ENCODE data around the gene TOMM7.
"Not testable (repeated sequence)": the region's sequence is repeated elsewhere in the genome, so short reads cannot be mapped to it uniquely, and the experiment has no call there.

TOMM7 gene

DNA sequence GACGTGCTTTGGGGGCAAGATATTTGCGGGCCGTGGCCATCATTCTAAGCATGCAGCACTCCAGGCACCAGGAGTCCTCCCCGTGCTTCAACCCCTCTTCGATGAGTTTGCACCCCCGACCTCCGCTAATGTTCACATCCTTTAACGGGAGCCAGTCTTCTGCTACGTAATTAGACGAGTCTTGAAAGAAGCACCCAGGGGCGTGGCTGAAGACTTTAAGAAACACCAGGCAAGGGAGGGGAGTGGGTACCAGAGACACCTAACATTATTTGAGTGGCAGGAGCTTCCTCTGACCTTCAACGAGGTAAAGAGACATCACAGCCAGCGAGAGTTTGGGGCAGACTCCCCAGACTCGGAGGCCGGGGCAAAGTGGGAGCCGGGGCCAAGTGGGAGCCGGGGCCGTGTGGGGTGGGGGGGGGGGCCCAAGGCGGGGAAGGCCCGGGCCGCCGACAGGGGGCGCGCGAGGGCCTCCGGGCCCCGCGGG lies 31.1 kb upstream of the TOMM7 start:
- no peak for DNase-seq (ENCODE audit: low spot score)
- no peak for FAIRE-seq

DNA sequence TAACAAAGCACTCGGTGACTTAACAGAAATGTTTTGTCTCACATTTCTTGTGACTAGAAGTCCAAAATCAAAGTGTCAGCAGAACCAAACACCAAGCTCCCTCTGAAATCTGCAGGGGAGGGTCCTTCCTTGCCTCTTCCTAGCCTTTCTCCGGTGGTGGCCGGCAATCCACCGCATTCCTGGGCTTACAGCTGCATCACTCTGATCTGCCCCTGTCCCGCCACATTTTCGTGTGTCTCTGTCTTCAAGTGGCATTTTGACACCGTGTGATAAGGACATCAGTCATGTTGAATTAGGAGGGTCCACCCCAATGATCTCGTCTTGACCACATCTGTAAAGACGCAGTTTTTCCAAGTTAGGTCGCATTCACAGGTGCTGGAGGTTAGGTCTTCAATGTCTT lies 30.5 kb upstream of the TOMM7 start:
- FAIRE-seq (no peak), DNase-seq (ENCODE audit: low spot score) (no peak)

DNA sequence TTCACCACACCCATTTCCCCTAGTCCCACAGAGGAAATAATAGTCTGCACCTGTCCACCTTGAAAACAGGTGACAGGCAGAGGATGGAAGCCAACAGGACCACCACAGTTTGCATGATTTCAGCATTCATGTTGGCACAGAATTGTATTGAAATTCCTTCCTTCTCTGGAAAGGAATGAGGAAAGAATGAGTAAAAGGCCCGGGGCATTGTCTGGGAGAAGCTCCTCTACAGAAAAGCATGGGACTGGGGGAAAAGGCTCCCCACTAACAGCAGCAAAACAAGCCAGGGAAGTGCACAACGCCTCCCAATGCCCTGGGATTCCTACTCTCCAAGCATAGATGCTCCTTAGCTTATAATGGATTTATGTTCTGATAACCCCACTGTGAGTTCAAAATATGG lies 28.5 kb upstream of the TOMM7 start:
- DNase-seq (ENCODE audit: low spot score) (no peak), FAIRE-seq (no peak)

DNA sequence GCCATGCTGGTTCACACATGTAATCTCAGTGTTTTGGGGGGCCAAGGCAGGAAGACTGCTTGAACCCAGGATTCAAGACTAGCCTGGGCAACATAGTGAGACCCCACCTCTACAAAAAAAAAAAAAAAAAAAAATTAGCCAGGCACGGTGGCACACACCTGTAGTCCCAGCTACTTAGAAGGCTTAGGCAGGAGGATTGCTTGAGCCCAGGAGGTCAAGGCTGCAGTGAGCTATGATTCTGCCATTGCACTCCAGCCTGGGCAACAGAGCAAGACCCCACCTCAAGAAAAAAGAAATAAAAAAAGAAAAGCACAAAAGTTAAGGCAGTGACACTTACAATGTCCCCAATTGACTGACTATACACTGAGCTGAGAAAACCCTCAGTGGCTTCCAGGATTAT lies 27.7 kb upstream of the TOMM7 start:
- not testable (repeated sequence) for FAIRE-seq; DNase-seq (ENCODE audit: low spot score)

DNA sequence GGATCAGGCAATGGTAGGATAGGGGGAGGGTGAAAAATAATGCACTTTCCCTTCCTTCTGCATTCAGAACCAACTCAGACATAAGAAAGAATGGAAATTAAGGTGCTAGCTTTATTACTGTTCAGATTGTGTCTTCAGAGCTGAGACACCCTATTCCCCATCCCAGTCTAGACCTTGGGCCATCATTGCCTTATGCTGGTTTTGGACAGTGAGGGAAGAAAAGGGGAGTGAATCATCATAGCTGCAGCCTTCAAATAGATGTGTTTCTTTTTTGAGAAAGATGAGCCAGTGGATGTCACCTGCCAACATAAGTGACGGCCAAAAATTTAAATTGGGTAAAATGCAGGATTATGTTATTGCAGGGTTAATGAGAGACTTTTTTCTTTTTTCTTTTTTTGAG lies 27.0 kb upstream of the TOMM7 start:
- DNase-seq (ENCODE audit: low spot score): no peak
- no peak for FAIRE-seq

DNA sequence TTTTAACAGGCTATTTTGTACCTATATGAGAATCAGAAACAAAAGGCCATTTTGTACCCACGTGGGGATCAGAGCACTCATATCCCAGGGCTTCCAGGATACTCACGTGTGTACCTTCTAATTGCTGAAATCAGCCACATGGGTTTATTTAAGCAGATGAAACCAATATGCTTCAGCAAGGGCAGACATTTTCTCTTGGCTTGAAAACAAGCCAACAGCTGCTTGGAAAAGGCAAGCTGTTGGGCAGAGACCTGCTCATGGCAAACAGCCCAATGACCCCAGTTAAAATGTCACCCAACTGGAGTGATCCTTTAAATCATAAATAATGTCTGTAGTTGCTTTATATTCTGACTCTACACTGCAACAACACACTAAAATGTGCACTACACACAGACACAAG lies 26.5 kb upstream of the TOMM7 start:
- DNase-seq (ENCODE audit: low spot score): no peak
- no peak for FAIRE-seq

DNA sequence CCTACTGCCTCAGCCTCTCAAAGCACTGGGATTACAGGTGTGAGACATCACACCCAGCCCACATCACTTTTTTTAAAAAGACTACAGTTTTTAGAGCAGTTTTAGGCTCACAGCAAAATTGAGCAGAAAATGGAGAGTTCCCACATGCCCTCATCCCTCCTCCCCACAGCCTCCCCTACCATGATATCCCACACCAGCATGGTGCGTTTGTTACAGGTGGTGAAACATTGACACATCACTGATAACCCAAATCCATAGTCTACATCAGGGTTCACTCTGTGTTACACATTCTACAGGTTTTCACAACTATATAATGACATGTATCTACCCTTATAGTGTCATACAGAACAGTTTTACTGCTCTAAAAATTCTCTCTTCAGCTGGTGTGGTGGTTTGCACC lies 24.3 kb upstream of the TOMM7 start:
- DNase-seq (ENCODE audit: low spot score): no peak
- FAIRE-seq: no peak

DNA sequence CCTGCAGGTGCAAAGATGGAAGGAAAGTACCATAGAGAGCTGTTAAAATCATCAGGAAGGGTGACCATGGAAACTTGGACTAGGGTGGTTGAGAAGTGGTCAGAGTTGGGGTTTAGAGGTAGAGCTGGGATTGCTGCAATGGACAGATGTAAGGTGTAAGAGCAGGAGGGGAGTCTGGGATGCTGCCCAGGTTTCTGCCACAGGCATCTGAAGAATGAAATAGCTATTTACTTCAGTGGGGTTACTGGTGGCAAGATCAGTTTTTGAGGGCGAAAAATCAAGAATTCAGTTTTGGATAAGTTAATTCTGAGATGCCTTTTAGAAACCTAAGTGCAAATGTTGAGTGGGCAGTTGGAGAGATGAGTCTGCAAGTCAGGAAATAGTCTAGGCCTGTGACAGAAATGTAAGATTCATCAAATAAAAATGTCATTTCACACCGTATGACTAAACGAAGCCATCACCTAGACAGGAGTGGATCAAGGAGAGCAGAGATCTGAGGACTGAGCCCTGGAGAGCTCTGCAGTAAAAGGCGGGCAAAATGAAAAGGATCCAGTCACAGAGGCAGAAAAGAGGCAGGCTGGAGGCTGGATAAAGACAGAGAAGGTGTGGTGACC lies 22.7 kb upstream of the TOMM7 start:
- no peak for DNase-seq (ENCODE audit: low spot score)

DNA sequence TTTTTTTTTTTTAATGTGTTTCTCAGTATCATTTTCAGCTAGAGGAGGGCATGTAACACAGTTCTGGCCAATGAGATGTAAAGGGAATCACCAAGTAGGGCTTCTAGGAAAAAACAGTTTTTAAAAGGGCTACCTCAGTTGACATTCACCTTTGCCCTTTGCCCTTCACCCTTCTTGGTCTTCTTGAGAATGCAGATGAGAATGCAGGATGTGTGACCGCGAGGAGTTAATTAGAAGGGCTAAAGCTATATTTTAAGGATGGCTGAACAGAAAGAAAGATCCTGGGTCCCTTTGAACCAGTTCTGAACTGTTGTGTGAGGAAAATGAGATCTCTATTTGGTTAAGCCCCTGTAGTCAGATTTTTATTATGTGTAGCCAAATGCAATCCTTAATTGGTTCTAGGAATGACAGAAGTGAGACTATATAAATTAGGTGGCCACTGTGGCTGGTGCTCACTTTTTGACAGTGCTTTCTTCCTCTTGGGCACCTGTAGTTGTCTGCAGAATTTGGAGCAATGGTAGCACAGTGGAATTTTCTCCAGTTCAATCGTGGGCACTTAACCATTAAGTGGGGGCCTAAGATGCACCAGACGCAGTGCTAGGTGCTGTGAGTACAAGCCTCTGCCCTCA lies 21.1 kb upstream of the TOMM7 start:
- DNase-seq (ENCODE audit: low spot score): no peak
- FAIRE-seq: no peak

More for the DNA sequence above, 22.7 kb upstream of the TOMM7 start:
- no peak for FAIRE-seq

DNA sequence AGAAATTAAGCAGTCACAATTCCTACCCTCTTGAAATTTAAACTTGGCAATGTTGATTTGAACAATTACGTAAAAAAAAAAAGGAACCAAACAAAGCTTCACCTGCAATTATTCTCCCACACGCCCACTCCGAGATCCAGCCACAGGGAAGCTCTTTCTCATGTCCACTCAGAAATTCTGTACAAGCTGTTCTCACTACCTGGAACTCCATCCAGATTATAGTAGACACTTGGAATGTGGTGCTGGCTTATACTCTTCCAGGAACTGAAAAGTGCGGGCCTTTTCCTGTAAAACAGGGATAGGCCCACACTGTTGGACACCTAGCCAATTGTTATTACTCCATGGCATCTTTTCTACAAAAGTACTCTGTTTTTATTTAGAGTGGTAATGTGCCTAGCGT lies 20.3 kb upstream of the TOMM7 start:
- FAIRE-seq (no peak), DNase-seq (ENCODE audit: low spot score) (no peak)

DNA sequence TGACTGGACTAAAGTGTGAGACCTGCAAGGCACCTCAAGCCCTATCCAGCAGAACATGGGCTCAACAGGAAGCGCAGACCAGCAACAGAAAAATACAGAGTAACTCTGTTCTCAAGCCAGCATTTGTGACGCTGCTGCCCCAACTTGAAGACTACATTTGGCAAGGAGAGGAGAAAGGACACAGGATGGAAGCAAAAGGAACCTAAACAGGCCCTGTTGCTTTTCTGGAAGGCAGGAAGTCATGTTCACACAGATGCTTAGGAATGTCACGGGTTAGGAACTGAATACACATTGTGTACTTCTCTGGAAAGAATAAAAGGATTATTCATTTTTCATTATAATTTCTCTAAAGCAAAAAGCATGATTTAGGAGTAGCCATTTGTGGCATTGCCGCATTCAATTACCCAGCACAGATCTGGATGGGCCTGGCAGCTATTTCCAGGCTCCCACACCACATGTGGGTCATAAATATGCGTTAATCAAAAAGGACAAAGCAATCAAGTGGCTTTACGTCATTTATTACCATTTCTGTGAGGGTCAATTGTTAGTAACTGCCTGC lies 19.8 kb upstream of the TOMM7 start:
- DNase-seq (ENCODE audit: low spot score): no peak
- no peak for FAIRE-seq

DNA sequence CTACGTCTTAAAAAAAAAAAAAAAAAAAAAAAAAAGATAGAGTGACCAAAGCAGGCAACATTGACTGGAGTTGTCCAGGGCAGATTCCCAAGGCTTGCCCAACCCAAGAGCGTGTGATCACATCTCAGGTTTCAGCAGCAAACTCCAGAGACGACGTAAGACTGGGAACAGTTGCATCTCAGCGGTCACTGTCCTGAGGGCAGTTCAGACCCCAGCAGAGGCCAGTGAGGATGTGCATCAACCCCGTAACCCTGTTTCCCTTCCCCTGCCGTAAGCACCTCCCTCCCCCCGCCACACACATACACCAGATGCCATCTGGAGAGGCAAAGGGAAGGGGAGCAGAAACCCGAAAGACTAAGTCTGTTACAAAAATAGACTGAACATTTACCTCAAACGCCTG lies 19.3 kb upstream of the TOMM7 start:
- no peak for DNase-seq (ENCODE audit: low spot score)
- FAIRE-seq: no peak

DNA sequence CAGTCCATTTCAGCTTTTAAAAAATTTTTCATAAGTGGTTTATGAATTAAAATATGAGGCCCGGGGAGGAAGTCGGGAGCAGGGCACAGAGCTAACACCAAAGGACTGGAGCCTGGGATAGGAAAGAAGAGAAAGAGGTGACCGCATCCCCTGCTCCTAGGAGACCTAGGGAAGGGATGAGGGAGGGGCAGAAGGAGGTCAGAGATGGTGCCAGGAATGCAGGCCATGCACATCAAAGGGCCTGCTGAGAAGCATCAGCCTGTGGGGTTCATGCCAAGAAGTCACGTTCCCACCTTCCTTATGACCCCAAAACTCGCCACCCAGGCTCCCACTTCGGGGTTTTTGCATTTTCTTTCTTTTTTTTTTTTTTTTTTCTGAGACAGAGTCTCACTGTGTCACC lies 14.7 kb upstream of the TOMM7 start:
- FAIRE-seq: no peak
- no peak for DNase-seq (ENCODE audit: low spot score)

DNA sequence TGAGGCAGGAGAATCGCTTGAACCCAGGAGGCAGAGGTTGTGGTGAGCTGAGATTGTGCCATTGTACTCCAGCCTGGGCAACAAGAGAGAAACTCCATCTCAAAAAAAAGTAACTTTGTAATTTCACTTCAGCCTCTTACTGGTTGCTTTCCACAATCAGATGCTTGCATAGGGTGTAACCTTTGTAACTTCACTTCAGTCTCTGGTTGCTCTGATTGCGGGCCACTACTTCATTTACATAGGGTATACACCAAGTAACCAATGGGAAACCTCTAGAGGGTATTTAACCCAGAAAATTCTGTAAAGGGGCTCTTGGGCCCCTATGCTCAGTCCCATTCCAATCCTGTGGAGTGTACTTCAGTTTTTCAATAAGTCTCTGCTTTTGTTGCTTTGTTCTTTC lies 13.9 kb upstream of the TOMM7 start:
- not testable (repeated sequence) for FAIRE-seq; DNase-seq (ENCODE audit: low spot score)

DNA sequence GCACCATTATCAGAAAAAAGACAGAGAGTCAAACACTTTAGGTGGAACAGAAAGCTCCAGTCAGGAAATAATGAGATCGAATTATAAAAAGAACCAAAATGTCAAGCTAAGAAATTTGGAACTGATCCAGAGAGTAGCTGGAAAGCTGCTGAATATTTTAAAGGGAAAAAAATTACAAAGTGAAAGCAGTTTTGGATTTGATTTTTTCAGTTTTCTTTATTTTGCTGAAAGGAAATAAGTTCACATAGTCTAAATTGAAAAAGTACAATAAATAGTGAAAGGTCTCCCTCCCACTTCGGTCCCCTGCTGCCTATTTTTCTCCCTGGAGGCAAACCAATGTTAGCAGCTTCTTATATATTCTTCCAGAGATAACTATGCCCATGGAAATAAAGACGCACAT lies 11.3 kb upstream of the TOMM7 start:
- FAIRE-seq: no peak
- no peak for DNase-seq (ENCODE audit: low spot score)

DNA sequence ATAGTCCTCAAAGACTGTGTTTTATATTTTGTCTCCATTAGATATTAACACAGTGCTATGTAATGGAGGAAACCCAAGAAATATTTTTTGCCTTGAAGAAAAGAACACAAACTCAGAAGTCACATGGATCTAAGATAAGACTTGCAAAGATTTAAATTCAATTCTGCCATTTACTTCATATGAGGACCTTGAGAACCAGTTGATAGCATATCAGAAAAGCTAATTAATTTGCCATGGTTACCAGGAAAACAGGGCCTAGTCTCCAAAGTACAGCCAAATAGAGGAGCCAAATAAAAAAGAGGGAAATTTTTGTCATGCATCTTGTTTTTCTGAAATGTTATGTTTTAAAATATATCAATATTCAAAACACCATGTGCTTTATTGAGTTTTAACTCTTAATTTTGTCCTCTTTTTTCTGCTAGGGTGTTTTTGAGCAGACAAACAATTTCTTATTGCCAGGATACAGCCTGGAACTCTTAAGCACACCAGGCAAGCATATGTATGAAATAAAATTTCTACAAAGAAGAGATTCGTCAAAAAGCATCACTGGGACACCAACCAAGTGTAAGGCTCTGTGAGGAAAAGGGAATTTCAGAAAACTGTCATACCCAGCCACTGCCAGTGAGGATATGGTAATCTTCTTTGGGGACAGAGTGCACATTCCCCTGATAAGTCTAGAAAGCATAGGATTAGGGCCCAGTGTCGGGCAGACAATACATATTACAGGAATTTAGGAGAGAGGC lies 10.6 kb upstream of the TOMM7 start:
- DNase-seq (ENCODE audit: low spot score) (no peak), FAIRE-seq (no peak)

DNA sequence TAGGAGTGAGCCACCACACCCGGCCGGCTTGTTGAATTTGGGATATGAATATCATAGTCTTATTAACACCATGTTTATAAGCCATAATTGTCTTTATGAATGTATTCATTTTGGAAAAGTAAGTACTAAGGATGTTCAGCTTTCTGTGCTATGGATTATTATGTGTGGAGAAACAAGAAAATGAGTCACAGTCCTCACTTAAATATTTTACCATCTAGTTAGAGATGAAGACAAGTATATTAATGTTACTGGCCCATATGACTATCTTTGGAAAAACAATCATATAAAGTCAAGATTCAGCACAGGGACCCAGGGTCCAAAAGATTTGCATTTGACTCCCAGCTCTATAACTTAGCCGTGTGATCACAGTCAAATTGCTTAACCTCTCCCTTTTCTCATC lies 9.8 kb upstream of the TOMM7 start:
- DNase-seq (ENCODE audit: low spot score): no peak
- no peak for FAIRE-seq

DNA sequence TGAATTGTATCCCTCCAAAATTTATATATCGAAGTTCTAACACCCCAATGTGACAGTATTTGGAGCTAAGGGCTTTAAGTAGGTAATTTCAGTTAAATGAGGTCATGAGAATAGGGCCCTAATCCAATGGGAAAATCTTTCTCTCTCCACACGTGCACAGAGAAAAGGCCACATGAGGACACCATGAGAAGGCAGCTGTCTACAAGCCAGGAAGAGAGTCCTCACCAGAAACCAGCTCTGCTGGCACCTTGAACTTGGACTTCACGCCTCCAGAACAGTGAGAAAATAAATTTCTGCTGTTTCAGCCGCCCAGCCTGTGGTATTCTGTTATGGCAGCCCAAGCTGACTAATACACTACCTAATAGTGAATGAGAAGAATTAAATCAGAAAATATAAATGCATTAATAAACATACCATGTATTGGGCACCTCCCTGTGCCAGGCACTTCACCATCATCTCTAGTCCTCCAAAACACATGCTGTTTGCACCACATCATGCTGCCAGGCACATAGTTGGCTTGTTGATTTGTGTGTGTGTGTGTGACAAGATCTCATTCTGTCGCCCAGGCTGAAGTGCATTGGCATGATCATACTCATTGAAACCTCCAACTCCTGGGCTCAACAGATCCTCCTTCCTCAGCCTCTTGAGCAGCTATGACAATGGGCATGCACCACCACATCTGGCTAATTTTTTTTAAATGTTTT lies 9.1 kb upstream of the TOMM7 start:
- FAIRE-seq: peak; percentile 84

DNA sequence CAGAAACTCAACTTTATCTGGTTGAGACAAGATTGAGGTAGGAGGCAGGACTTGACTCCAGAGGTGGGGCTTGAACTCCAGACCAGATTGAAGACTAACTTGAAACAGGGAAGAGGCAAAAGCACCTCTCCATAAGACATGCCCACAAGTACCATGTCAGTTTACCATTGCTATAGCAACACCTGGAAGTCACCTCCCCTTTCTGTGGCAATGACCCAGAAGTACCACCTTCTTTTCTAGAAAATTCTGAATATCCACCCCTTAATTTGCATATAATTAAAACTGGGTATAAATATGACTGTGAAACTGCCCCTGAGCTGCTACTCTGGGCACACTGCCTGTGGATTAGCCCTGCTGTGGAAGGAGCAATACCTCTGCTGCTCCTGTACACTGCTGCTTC lies 4.9 kb upstream of the TOMM7 start:
- DNase-seq (ENCODE audit: low spot score) (no peak), FAIRE-seq (no peak)

More for the DNA sequence above, 9.1 kb upstream of the TOMM7 start:
- DNase-seq (ENCODE audit: low spot score): no peak

DNA sequence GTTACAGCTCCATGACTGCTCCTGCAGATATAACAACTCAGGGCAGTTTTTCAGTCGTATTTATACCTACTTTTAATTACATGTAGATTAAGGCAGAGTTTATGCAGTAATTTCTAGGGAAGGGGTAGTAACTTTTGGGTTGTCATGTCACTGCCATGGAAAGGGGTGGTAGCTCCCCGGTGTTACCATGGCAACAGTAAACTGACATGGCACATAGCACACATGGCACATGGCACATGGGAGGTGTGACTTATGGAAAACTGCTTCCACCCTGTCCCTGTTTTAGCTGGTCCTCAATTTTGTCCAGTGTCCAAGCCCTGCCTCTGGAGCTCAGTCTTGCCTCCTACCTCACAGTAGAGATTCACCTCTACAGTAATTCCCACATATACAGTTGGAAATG lies 3.9 kb upstream of the TOMM7 start:
- no peak for DNase-seq (ENCODE audit: low spot score)
- FAIRE-seq: peak; percentile 77

DNA sequence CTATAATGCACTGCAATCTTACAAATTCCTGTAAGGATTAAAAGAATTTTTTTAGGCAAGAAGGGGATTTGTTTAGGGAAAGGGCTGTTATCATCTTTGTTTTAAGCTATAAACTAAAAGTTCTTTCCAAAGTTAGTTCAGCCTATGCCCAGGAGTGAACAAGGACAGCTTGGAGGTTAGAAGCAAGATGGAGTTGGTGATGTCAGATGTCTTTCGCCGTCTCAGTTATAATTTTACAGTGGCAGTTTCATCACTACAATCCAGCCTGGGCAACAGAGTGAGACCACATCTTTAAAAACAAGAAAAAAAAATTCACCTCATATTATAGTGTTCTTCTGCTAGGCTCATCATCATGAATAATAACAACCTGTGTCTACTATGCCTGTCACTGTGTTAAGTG lies 2.1 kb upstream of the TOMM7 start:
- DNase-seq (ENCODE audit: low spot score) (no peak), FAIRE-seq (no peak)

DNA sequence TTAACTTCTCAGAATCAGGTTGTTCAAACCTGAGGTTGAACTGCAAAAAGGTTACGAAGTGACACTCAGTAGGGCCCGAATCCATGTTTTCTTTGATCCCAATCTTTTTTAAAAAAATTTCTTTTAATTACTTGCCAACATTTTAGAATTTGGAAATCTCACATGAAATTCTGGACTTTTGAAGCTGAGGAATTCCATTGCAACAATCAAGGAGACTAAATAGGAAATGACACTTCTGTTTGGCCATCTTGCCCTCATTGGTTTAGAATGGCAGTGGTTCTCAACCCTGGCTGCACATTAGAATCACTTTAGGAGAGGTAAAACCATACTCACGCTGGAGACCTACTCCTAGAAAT lies 471 bp upstream of the TOMM7 start:
- FAIRE-seq (no peak), DNase-seq (ENCODE audit: low spot score) (no peak)
